22Rv1 (cell line): ENCODE measurements around the gene PTPRQ.

Source experiments
- CTCF ChIP-seq: fragments of 450-650 bp; IDR thresholded peaks from 2 replicates; pipeline ENCODE4 v1.5.1; 2017; ENCODE audit warnings: mild to moderate bottlenecking
- ZFX ChIP-seq: fragments of 450-650 bp; IDR thresholded peaks from 2 replicates; pipeline ENCODE4 v1.6.1; 2017; ENCODE audit warnings: antibody characterized with exemption, borderline replicate concordance

DNA sequence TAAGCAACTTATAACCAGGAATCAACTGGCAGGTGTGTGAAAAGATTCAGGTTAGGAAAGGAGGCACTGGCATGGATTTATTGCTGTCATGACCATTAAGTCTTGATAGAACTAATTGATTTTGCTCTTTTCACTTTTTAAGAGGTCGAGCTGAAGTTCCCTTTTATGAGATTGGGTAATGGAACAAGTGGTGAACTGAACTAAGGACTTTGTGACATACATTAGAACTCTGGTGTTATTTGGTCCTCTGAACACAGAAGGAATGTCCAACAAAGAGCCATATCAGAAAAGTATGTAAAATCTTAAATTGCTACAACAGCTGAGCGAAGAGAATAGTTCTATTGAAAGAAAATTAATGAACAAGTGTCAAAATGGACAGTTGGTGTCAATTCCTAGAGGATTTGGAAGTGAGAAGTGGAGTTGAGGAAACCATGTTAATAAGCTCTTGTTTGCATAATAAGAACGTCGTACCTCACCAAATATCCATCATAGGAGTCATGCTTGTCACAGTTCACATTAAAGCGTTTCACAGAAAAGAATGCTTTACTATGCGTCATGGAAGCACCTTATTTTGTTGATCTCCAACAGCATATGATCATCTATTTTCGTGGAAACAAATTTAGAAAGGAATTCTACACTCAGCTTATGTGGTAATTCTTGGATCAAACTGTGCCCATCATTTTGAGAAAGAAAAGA lies 255.0 kb downstream of the PTPRQ start:
- TF ChIP-seq CTCF (no peak), ZFX (no peak)
